HepG2 (cell line): ENCODE data around the gene MCAM. TPM values are rescaled to one million over a fixed set of nuclear protein-coding genes. Genes with fewer than 3 reads are reported as not detected.

Source experiments
- BHLHE40 ChIP-seq: IDR thresholded peaks from 2 replicates; pipeline ENCODE4 v1.6.1; 2011; ENCODE audit warnings: low read length, improper control_type of control experiment
- GABPB1 ChIP-seq: IDR thresholded peaks from 2 replicates; pipeline ENCODE4 v1.6.1; 2016; ENCODE audit warnings: mild to moderate bottlenecking, missing genetic modification reagents, moderate library complexity, missing compliant biosample characterization
- IRF2 ChIP-seq: IDR thresholded peaks from 2 replicates; pipeline ENCODE4 v1.6.1; 2018; ENCODE audit warnings: missing genetic modification reagents, missing compliant biosample characterization
- KAT7 ChIP-seq: IDR thresholded peaks from 2 replicates; pipeline ENCODE4 v1.6.1; 2018; ENCODE audit warnings: borderline replicate concordance, missing compliant biosample characterization
- KLF9 ChIP-seq: IDR thresholded peaks from 2 replicates; pipeline ENCODE4 v1.6.1; 2016; ENCODE audit warnings: low read depth
- NPAS2 ChIP-seq: sonication (generic); formaldehyde crosslinking; IDR thresholded peaks from 2 replicates; pipeline ENCODE4 v1.8.0; 2022; ENCODE audit warnings: mild to moderate bottlenecking, missing genetic modification reagents, borderline replicate concordance
- NR2C2 ChIP-seq: sonication (generic); formaldehyde crosslinking; IDR thresholded peaks from 2 replicates; pipeline ENCODE4 v1.4.0; 2020; ENCODE audit warnings: missing genetic modification reagents, mild to moderate bottlenecking, moderate library complexity, borderline replicate concordance
- PTBP1 ChIP-seq: fragments of 200-400 bp; formaldehyde crosslinking; IDR thresholded peaks from 2 replicates; pipeline ENCODE4 v1.6.1; 2018; ENCODE audit warnings: low read length, low read depth; ENCODE audit not compliant: poor library complexity, severe bottlenecking
- RBM22 ChIP-seq: fragments of 200-400 bp; formaldehyde crosslinking; optimal IDR thresholded peaks from 2 replicates; pipeline ENCODE3; 2017; ENCODE audit warnings: mild to moderate bottlenecking, low read length, moderate library complexity
- RCOR2 ChIP-seq: IDR thresholded peaks from 2 replicates; pipeline ENCODE4 v1.6.1; 2016; ENCODE audit warnings: missing biosample characterization, missing genetic modification reagents
- RFXANK ChIP-seq: IDR thresholded peaks from 2 replicates; pipeline ENCODE4 v1.6.1; 2016
- SALL1 ChIP-seq: sonication (generic); formaldehyde crosslinking; IDR thresholded peaks from 2 replicates; pipeline ENCODE4 v1.8.0; 2022; ENCODE audit warnings: mild to moderate bottlenecking, missing genetic modification reagents
- SNRNP70 ChIP-seq: fragments of 200-400 bp; formaldehyde crosslinking; IDR thresholded peaks from 2 replicates; pipeline ENCODE4 v1.6.1; 2017; ENCODE audit warnings: mild to moderate bottlenecking, low read depth, low read length, moderate library complexity
- TEAD3 ChIP-seq: optimal IDR thresholded peaks from 2 replicates; pipeline ENCODE3; 2016; ENCODE audit warnings: borderline replicate concordance
- THAP9 ChIP-seq: sonication (generic); formaldehyde crosslinking; IDR thresholded peaks from 2 replicates; pipeline ENCODE4; 2020; ENCODE audit warnings: missing genetic modification reagents, mild to moderate bottlenecking, borderline replicate concordance
- TSC22D2 ChIP-seq: sonication (generic); formaldehyde crosslinking; IDR thresholded peaks from 2 replicates; pipeline ENCODE4 v1.5.1; 2020; ENCODE audit warnings: missing genetic modification reagents, mild to moderate bottlenecking, borderline replicate concordance
- ZFX ChIP-seq: sonication (generic); formaldehyde crosslinking; IDR thresholded peaks from 2 replicates; pipeline ENCODE4 v1.4.0; 2020; ENCODE audit warnings: mild to moderate bottlenecking, low read depth, missing genetic modification reagents, moderate library complexity
- ZGPAT ChIP-seq: IDR thresholded peaks from 2 replicates; pipeline ENCODE4 v1.6.1; 2016; ENCODE audit warnings: mild to moderate bottlenecking
- ZMYM4 ChIP-seq: sonication (generic); formaldehyde crosslinking; IDR thresholded peaks from 2 replicates; pipeline ENCODE4 v1.8.1; 2023; ENCODE audit warnings: mild to moderate bottlenecking, missing genetic modification reagents
- ZNF362 ChIP-seq: sonication (generic); formaldehyde crosslinking; IDR thresholded peaks from 2 replicates; pipeline ENCODE4 v1.4.0; 2020; ENCODE audit warnings: missing genetic modification reagents, mild to moderate bottlenecking, borderline replicate concordance
- ZNF567 ChIP-seq: sonication (generic); formaldehyde crosslinking; IDR thresholded peaks from 2 replicates; pipeline ENCODE4 v1.8.1; 2023; ENCODE audit warnings: mild to moderate bottlenecking, missing genetic modification reagents, borderline replicate concordance
- ZNF580 ChIP-seq: IDR thresholded peaks from 2 replicates; pipeline ENCODE4 v1.6.1; 2016; ENCODE audit warnings: low read depth, borderline replicate concordance
- ZNF670 ChIP-seq: sonication (generic); formaldehyde crosslinking; IDR thresholded peaks from 2 replicates; pipeline ENCODE4 v1.8.0; 2022; ENCODE audit warnings: mild to moderate bottlenecking, missing genetic modification reagents, borderline replicate concordance
- ZNF770 ChIP-seq: sonication (generic); formaldehyde crosslinking; IDR thresholded peaks from 2 replicates; pipeline ENCODE4 v1.5.0; 2020; ENCODE audit warnings: mild to moderate bottlenecking, missing genetic modification reagents
- polyA plus RNA-seq, 8 experiments: library from polyadenylated mRNA; depleted of rRNA in 3 of 8; stranded (reverse) in 7 of 8; unstranded in 1 of 8; fragments of >200 nt; fragmentation: Illumina TruSeq in 4 of 8; extraction: Trizol in 4 of 8; gene quantifications; 2 replicates each; pipeline versions ENCODE4 v1.2.1 to v1.2.3, GENCODE V29; 2011 to 2016; ENCODE audit warnings: low read depth in 4 of 8, missing spikeins in 1 of 8, mixed read lengths in 1 of 8; ENCODE audit not compliant: insufficient read depth in 1 of 8
- total RNA-seq, 5 experiments: library from RNA; depleted of rRNA; stranded (reverse); fragments of >200 nt; fragmentation: Illumina TruSeq; extraction: Trizol; gene quantifications; 2 replicates each; pipeline ENCODE4 v1.2.3, GENCODE V29; 2016; ENCODE audit warnings: low read depth in 1 of 5

Gene MCAM
- total and polyA plus RNA-seq, 2 of the 13 experiments (the other 11 are each of a cell fraction or from before 2014, with no cell fraction given), result 12.1 to 15.2 TPM

- 0 out of 2 replicates have a peak, but pooled peaks have one; percentile 31 for TF ChIP-seq IRF2 (CRISPR knock-in tag)
- TF ChIP-seq RFXANK (CRISPR knock-in tag), result no peak
- peak; percentile 99 for TF ChIP-seq ZNF770
- TF ChIP-seq ZGPAT (CRISPR knock-in tag), result no peak; the same call in 1 of the 2 replicates
- TF ChIP-seq KAT7 (CRISPR knock-in tag), result 0 out of 2 replicates have a peak, but pooled peaks have one; percentile 36
- peak; percentile 39 for TF ChIP-seq RBM22
- TF ChIP-seq ZMYM4 (CRISPR knock-in tag), result peak; percentile 47; the same call in 1 of the 2 replicates
- TF ChIP-seq ZNF362 (CRISPR knock-in tag), result peak; percentile 71; the same call in 1 of the 2 replicates
- 0 out of 2 replicates have a peak, but pooled peaks have one; percentile 38 for TF ChIP-seq RCOR2 (CRISPR knock-in tag)
- TF ChIP-seq KLF9, result no peak
- TF ChIP-seq THAP9, result no peak
- no peak; the same call in 1 of the 2 replicates for TF ChIP-seq NR2C2 (CRISPR knock-in tag)
- TF ChIP-seq PTBP1, result no peak
- peak; percentile 36 for TF ChIP-seq TEAD3
- TF ChIP-seq BHLHE40, result no peak
- peak; percentile 65; the same call in 1 of the 2 replicates for TF ChIP-seq ZFX
- no peak for TF ChIP-seq NPAS2 (CRISPR knock-in tag)
- TF ChIP-seq ZNF670 (CRISPR knock-in tag), result no peak
- TF ChIP-seq GABPB1 (CRISPR knock-in tag), result no peak
- no peak for TF ChIP-seq SNRNP70
- TF ChIP-seq TSC22D2 (CRISPR knock-in tag), result no peak
- peak; percentile 60 for TF ChIP-seq SALL1
- no peak for TF ChIP-seq ZNF567
- peak; percentile 41; the same call in 1 of the 2 replicates for TF ChIP-seq ZNF580 (CRISPR knock-in tag)
These were observed 35.9 kb upstream of the MCAM start (continued) for GRCh38 chr11:119352857-119353260.
